ENCODE measurements around the gene CMTM4.

- TF ChIP-seq CTCF (IDR thresholded peaks at IDR 0.05), result no peak
- TF ChIP-seq POLR2A (IDR thresholded peaks at IDR 0.05), result no peak
Measured at GRCh38 chr16:66637806-66638205, 58.7 kb downstream of the CMTM4 start.

Measured in gastroesophageal sphincter (tissue), 3 donors.